ENCODE measurements around the gene MUSTN1. TPM values are rescaled to one million over a fixed set of nuclear protein-coding genes. Genes with fewer than 3 reads are reported as not detected.

Gene MUSTN1
- total and polyA plus RNA-seq, 3 donors from 2014 or later, result 3.5 to 21.7 (median 3.6) TPM

- TF ChIP-seq CTCF (IDR thresholded peaks at IDR 0.05), result no peak
- no peak for TF ChIP-seq POLR2A (IDR thresholded peaks at IDR 0.05)
- no peak overlapping the region for H3K27ac ChIP-seq
- DNase-seq, result no peak
Measured at GRCh38 chr3:52848617-52849016, 13.8 kb upstream of the MUSTN1 start.

GRCh38 chr3:52847726-52848125, 12.9 kb upstream of the MUSTN1 start:
- H3K27ac ChIP-seq, result no peak overlapping the region
- no peak for TF ChIP-seq CTCF (IDR thresholded peaks at IDR 0.05)
- TF ChIP-seq POLR2A (IDR thresholded peaks at IDR 0.05), result no peak
- DNase-seq, result no peak
- intact Hi-C loops (cut with DNase I; ENCODE audit: low total_unique reads), result no loop called here
- no peaks in the 10 kb centered on the region for H3K27me3 ChIP-seq
- no peak overlapping the region for H3K4me3 ChIP-seq
- peaks cover 11% of the 10 kb centered on the region for H3K4me1 ChIP-seq
- H3K36me3 ChIP-seq (ENCODE audit: low read depth, missing control alignments), result no peaks in the 10 kb centered on the region
- WGBS, 2 donors, result 81 to 92% methylated on average over 7 of the region's 7 CpGs
- no peaks in the 10 kb centered on the region for H3K9me3 ChIP-seq

More at GRCh38 chr3:52848617-52849016, 13.8 kb upstream of the MUSTN1 start:
- H3K27me3 ChIP-seq, result no peaks in the 10 kb centered on the region
- H3K4me3 ChIP-seq, result no peak overlapping the region
- no peaks in the 10 kb centered on the region for H3K9me3 ChIP-seq
- intact Hi-C loops (cut with DNase I; ENCODE audit: low total_unique reads), result no loop called here
- WGBS, 2 donors, result 78 to 81% methylated on average over 4 to 7 of the region's 7 CpGs
- peaks cover 7% of the 10 kb centered on the region for H3K4me1 ChIP-seq
- H3K36me3 ChIP-seq (ENCODE audit: low read depth, missing control alignments), result no peaks in the 10 kb centered on the region

GRCh38 chr3:52847241-52847640, 12.4 kb upstream of the MUSTN1 start:
- DNase-seq, result no peak
- no peaks in the 10 kb centered on the region for H3K27me3 ChIP-seq
- peaks cover 11% of the 10 kb centered on the region for H3K4me1 ChIP-seq
- intact Hi-C loops (cut with DNase I; ENCODE audit: low total_unique reads), result no loop called here
- H3K36me3 ChIP-seq (ENCODE audit: low read depth, missing control alignments), result no peaks in the 10 kb centered on the region
- no peak overlapping the region for H3K4me3 ChIP-seq
- no peak overlapping the region for H3K27ac ChIP-seq
- 88 to 96% methylated on average over 6 of the region's 6 CpGs for WGBS, 2 donors
- no peaks in the 10 kb centered on the region for H3K9me3 ChIP-seq
- no peak for TF ChIP-seq POLR2A (IDR thresholded peaks at IDR 0.05)
- TF ChIP-seq CTCF (IDR thresholded peaks at IDR 0.05), result no peak

- no peaks in the 10 kb centered on the region for H3K36me3 ChIP-seq (ENCODE audit: low read depth, missing control alignments)
- H3K27me3 ChIP-seq, result no peaks in the 10 kb centered on the region
- H3K9me3 ChIP-seq, result no peaks in the 10 kb centered on the region
- no peak for DNase-seq
- no peak for TF ChIP-seq CTCF (IDR thresholded peaks at IDR 0.05)
- no peak overlapping the region for H3K27ac ChIP-seq
- H3K4me3 ChIP-seq, result no peak overlapping the region
- peaks cover 11% of the 10 kb centered on the region for H3K4me1 ChIP-seq
- WGBS, 2 donors, result 76 to 85% methylated on average over 15 of the region's 15 CpGs
- intact Hi-C loops (cut with DNase I; ENCODE audit: low total_unique reads), result no loop called here
Measured at GRCh38 chr3:52846432-52846965, 11.7 kb upstream of the MUSTN1 start.

GRCh38 chr3:52845691-52846431, 11.0 kb upstream of the MUSTN1 start:
- Histone ChIP-seq H3K27ac (peak overlapping the region; percentile 26 to 67), H3K9me3 (no peaks in the 10 kb centered on the region), H3K4me1 (peaks cover 11% of the 10 kb centered on the region), H3K36me3 (ENCODE audit: low read depth, missing control alignments) (no peaks in the 10 kb centered on the region), H3K27me3 (no peaks in the 10 kb centered on the region), H3K4me3 (no peak overlapping the region)
- no peak for TF ChIP-seq POLR2A (IDR thresholded peaks at IDR 0.05)
- peak in 1 of 3 experiments; percentile 36 for TF ChIP-seq CTCF (IDR thresholded peaks at IDR 0.05)
- intact Hi-C loops (cut with DNase I; ENCODE audit: low total_unique reads), result no loop called here
- WGBS, 2 donors, result 83 to 84% methylated on average over 7 of the region's 7 CpGs
- no peak for DNase-seq

Measured in testis (tissue), 3 donors.